ENCODE measurements around the gene LAMA4.

LAMA4 gene

GRCh38 chr6:112243861-112244827 is 10.2 kb downstream of the LAMA4 start:
- DNase-seq (ENCODE audit: low read depth): no peak

GRCh38 chr6:112241820-112242429 is 12.4 kb downstream of the LAMA4 start:
- DNase-seq (ENCODE audit: low read depth): no peak

- no peak for DNase-seq (ENCODE audit: low read depth)
Observed at GRCh38 chr6:112237595-112237994, 16.8 kb downstream of the LAMA4 start.

- DNase-seq (ENCODE audit: low read depth): no peak
Observed at GRCh38 chr6:112237066-112237465, 17.3 kb downstream of the LAMA4 start.

- DNase-seq (ENCODE audit: low read depth): no peak
Observed at GRCh38 chr6:112235956-112236355, 18.4 kb downstream of the LAMA4 start.

- DNase-seq (ENCODE audit: low read depth): no peak
Observed at GRCh38 chr6:112234601-112235000, 19.8 kb downstream of the LAMA4 start.

- no peak for DNase-seq (ENCODE audit: low read depth)
Observed at GRCh38 chr6:112233847-112234246, 20.5 kb downstream of the LAMA4 start.

- DNase-seq (ENCODE audit: low read depth): no peak
Observed at GRCh38 chr6:112232845-112233256, 21.5 kb downstream of the LAMA4 start.

- no peak for DNase-seq (ENCODE audit: low read depth)
Observed at GRCh38 chr6:112231594-112232060, 22.7 kb downstream of the LAMA4 start.

- DNase-seq (ENCODE audit: low read depth): no peak
Observed at GRCh38 chr6:112231164-112231563, 23.2 kb downstream of the LAMA4 start.

- DNase-seq (ENCODE audit: low read depth): no peak
Observed at GRCh38 chr6:112228480-112229332, 25.7 kb downstream of the LAMA4 start.

- DNase-seq (ENCODE audit: low read depth): no peak
Observed at GRCh38 chr6:112227992-112228391, 26.4 kb downstream of the LAMA4 start.

GRCh38 chr6:112227411-112227810 is 27.0 kb downstream of the LAMA4 start:
- DNase-seq (ENCODE audit: low read depth): no peak

GRCh38 chr6:112225691-112226090 is 28.7 kb downstream of the LAMA4 start:
- DNase-seq (ENCODE audit: low read depth): no peak

- no peak for DNase-seq (ENCODE audit: low read depth)
Observed at GRCh38 chr6:112224088-112224487, 30.3 kb downstream of the LAMA4 start.

- no peak for DNase-seq (ENCODE audit: low read depth)
Observed at GRCh38 chr6:112223070-112223861, 31.1 kb downstream of the LAMA4 start.

- no peak for DNase-seq (ENCODE audit: low read depth)
Observed at GRCh38 chr6:112221981-112222852, 32.1 kb downstream of the LAMA4 start.

- no peak for DNase-seq (ENCODE audit: low read depth)
Observed at GRCh38 chr6:112221561-112221960, 32.8 kb downstream of the LAMA4 start.

- no peak for DNase-seq (ENCODE audit: low read depth)
Observed at GRCh38 chr6:112218563-112218962, 35.8 kb downstream of the LAMA4 start.
